Astrocyte (in vitro differentiated cells and primary cell): ENCODE data around the gene STRN4. TPM values are rescaled to one million over a fixed set of nuclear protein-coding genes. Genes with fewer than 3 reads are reported as not detected.
A peak's percentile ranks its signal among the peaks of the same experiment; 100 is the strongest.

Experiments
- DNase-seq: peaks from one replicate; pipeline ENCODE4 v3.0.0-alpha.2; 2010; ENCODE audit warnings: low read depth
- FAIRE-seq: peaks from 2 replicates; lab custom pipeline; 2011; peaks lifted over from hg19 to GRCh38; lab: Jason Lieb, UNC
- H2AFZ ChIP-seq: 2 replicates; pipeline ENCODE4 v1.6.0; 2012; ENCODE audit warnings: low read depth, low read length, inconsistent platforms
- H3K27ac ChIP-seq: 2 replicates; pipeline ENCODE4 v1.5.1; 2011; ENCODE audit warnings: low read depth, low read length, inconsistent platforms
- H3K27me3 ChIP-seq: 2 replicates; pipeline ENCODE4 v1.6.0; 2011; ENCODE audit warnings: low read length, inconsistent platforms; ENCODE audit not compliant: insufficient read depth
- H3K36me3 ChIP-seq: 2 replicates; pipeline ENCODE4 v1.5.1; 2011; ENCODE audit warnings: low read length, inconsistent platforms; ENCODE audit not compliant: insufficient read depth
- H3K4me1 ChIP-seq: 2 replicates; pipeline ENCODE4 v1.5.1; 2011; ENCODE audit warnings: low read length, inconsistent platforms; ENCODE audit not compliant: insufficient read depth
- H3K4me2 ChIP-seq: 2 replicates; pipeline ENCODE4 v1.6.0; 2012; ENCODE audit warnings: low read length, inconsistent platforms
- H3K4me3 ChIP-seq: 2 replicates; pipeline ENCODE4 v1.5.1; 2011; ENCODE audit warnings: low read depth, mild to moderate bottlenecking, low read length, inconsistent platforms; ENCODE audit not compliant: insufficient read depth
- H3K79me2 ChIP-seq: 2 replicates; pipeline ENCODE4 v1.6.0; 2012; ENCODE audit warnings: mild to moderate bottlenecking, low read length, inconsistent platforms; ENCODE audit not compliant: insufficient read depth
- H3K9ac ChIP-seq: 2 replicates; pipeline ENCODE4 v1.6.0; 2012; ENCODE audit warnings: mild to moderate bottlenecking, low read length, inconsistent platforms
- H3K9me3 ChIP-seq: 2 replicates; pipeline ENCODE4 v1.5.1; 2012; ENCODE audit warnings: low read depth, mild to moderate bottlenecking, low read length, inconsistent platforms; ENCODE audit not compliant: insufficient read depth
- H4K20me1 ChIP-seq: 2 replicates; pipeline ENCODE4 v1.6.0; 2012; ENCODE audit warnings: low read length, inconsistent platforms; ENCODE audit not compliant: insufficient read depth
- H3K27ac Mint-ChIP-seq: one replicate; pipeline ENCODE4 v1.8.0; 2021; ENCODE audit warnings: mild to moderate bottlenecking, mixed read lengths; ENCODE audit not compliant: unreplicated experiment
- H3K27me3 Mint-ChIP-seq: one replicate; pipeline ENCODE4 v1.8.0; 2021; ENCODE audit warnings: low read depth, mixed read lengths; ENCODE audit not compliant: unreplicated experiment
- H3K36me3 Mint-ChIP-seq: one replicate; pipeline ENCODE4 v1.8.0; 2021; ENCODE audit warnings: low read depth, mixed read lengths; ENCODE audit not compliant: unreplicated experiment
- H3K4me1 Mint-ChIP-seq: one replicate; pipeline ENCODE4 v1.8.0; 2021; ENCODE audit warnings: low read depth, mixed read lengths; ENCODE audit not compliant: unreplicated experiment
- H3K4me3 Mint-ChIP-seq: one replicate; pipeline ENCODE4 v1.8.0; 2021; ENCODE audit warnings: mild to moderate bottlenecking, moderate library complexity, mixed read lengths; ENCODE audit not compliant: unreplicated experiment
- H3K9me3 Mint-ChIP-seq: one replicate; pipeline ENCODE4 v1.8.0; 2021; ENCODE audit warnings: mild to moderate bottlenecking, mixed read lengths; ENCODE audit not compliant: unreplicated experiment
- EZH2 ChIP-seq: IDR thresholded peaks from 2 replicates; pipeline ENCODE4 v1.6.1; 2012; ENCODE audit warnings: mild to moderate bottlenecking, low read length, inconsistent platforms; ENCODE audit not compliant: insufficient read depth
- total RNA-seq: library from RNA; stranded (reverse); gene quantifications from 2 replicates; pipeline ENCODE4 v1.2.1, GENCODE V29; 2021
- TF ChIP-seq, protein P1 (sequence below): IDR thresholded peaks from 2 replicates; pipeline ENCODE4 v1.5.1; 2011; ENCODE audit warnings: low read depth, mild to moderate bottlenecking, inconsistent platforms, low read length, moderate library complexity; ENCODE audit not compliant: insufficient read depth

The STRN4 gene
- total RNA-seq, 1 donor from 2014 or later, result 80.8 TPM

DNA sequence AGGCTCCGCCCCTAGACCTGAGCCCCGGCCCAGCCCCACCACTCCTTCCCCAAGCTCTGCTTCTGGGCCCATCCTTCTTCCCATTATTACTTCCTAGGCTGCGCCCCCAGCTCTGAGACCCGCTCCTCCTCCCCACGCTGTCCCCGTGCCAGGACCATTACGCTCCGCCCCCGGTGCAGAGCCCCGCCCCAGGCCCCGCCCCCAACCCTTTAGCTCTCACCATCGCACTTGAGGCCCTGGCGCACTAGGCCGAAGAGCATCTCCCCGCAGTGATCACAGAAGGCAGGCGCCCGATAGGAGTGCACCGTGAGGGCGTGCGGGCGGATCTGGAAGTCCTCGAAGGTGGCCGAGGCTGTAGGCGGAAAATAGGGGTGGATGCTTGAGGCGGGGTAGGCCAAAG lies 35.6 kb downstream of the STRN4 start:
- H3K27ac Mint-ChIP-seq, result no peak overlapping the region
- no peak for DNase-seq

DNA sequence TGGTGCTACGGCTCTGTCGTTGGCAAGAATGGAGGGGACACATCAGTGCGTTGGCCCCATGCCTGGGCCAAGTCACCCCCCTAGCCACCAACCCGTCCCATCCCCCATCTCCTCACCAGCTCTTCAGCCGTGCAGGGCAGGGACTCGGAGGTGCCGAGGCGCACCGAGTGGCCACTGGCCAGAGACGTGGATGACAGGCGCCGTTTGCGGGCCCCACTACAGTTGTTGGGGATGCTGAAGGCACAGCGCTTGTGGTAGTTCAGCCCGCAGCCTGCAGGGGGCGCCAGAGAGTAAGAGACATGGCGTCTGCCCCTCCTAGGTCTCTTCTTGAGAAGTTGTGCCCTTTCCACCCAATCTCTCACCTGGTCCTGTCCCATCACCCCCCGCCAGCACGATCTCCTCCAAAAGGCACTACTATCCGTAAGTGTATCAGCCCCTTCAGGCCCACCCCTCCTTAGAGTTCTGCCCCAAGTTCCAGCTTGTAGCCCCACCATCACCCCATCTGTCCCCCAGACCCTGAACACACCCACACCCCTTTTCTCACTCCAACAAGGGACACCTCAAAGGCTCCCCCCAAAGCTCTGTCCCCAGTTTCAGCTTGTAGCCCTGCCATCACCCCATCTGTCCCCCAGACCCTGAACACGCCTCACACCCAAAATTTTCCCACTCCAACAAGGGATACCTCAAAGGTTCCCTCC lies 41.7 kb downstream of the STRN4 start:
- H3K9me3 ChIP-seq, result no peaks in the 10 kb centered on the region
- H3K36me3 ChIP-seq, result peaks cover 16% of the 10 kb centered on the region
- H3K27me3 Mint-ChIP-seq, result no peaks in the 10 kb centered on the region
- H3K27ac ChIP-seq, result no peak overlapping the region
- H3K4me2 ChIP-seq, result no peak overlapping the region
- DNase-seq (no peak), FAIRE-seq (no peak)
- TF ChIP-seq, protein P1, sequence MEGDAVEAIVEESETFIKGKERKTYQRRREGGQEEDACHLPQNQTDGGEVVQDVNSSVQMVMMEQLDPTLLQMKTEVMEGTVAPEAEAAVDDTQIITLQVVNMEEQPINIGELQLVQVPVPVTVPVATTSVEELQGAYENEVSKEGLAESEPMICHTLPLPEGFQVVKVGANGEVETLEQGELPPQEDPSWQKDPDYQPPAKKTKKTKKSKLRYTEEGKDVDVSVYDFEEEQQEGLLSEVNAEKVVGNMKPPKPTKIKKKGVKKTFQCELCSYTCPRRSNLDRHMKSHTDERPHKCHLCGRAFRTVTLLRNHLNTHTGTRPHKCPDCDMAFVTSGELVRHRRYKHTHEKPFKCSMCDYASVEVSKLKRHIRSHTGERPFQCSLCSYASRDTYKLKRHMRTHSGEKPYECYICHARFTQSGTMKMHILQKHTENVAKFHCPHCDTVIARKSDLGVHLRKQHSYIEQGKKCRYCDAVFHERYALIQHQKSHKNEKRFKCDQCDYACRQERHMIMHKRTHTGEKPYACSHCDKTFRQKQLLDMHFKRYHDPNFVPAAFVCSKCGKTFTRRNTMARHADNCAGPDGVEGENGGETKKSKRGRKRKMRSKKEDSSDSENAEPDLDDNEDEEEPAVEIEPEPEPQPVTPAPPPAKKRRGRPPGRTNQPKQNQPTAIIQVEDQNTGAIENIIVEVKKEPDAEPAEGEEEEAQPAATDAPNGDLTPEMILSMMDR, result peak; percentile 68
- no peak for TF ChIP-seq EZH2
- H2AFZ ChIP-seq, result no peak overlapping the region
- no peak overlapping the region for H3K4me3 Mint-ChIP-seq
- peaks cover 20% of the 10 kb centered on the region for H3K36me3 Mint-ChIP-seq
- H3K27me3 ChIP-seq, result no peaks in the 10 kb centered on the region
- peaks cover 9% of the 10 kb centered on the region for H4K20me1 ChIP-seq
- H3K4me1 ChIP-seq, result no peaks in the 10 kb centered on the region
- no peak overlapping the region for H3K27ac Mint-ChIP-seq
- H3K9ac ChIP-seq, result no peak overlapping the region
- no peaks in the 10 kb centered on the region for H3K79me2 ChIP-seq
- H3K4me3 ChIP-seq, result no peak overlapping the region
- no peaks in the 10 kb centered on the region for H3K9me3 Mint-ChIP-seq
- H3K4me1 Mint-ChIP-seq, result no peaks in the 10 kb centered on the region

More for the DNA sequence above, 35.6 kb downstream of the STRN4 start:
- no peak overlapping the region for H3K27ac ChIP-seq
- H2AFZ ChIP-seq, result no peak overlapping the region
- H3K79me2 ChIP-seq, result peaks cover 20% of the 10 kb centered on the region
- no peak overlapping the region for H3K9ac ChIP-seq
- peaks cover 5% of the 10 kb centered on the region for H3K4me1 Mint-ChIP-seq
- no peaks in the 10 kb centered on the region for H3K9me3 Mint-ChIP-seq
- peaks cover 6% of the 10 kb centered on the region for H4K20me1 ChIP-seq
- no peak overlapping the region for H3K4me3 Mint-ChIP-seq
- TF ChIP-seq, protein P1, result no peak
- FAIRE-seq, result no peak
- H3K9me3 ChIP-seq, result no peaks in the 10 kb centered on the region
- H3K4me1 ChIP-seq, result peaks cover 13% of the 10 kb centered on the region
- H3K36me3 Mint-ChIP-seq, result peaks cover 2% of the 10 kb centered on the region
- H3K4me2 ChIP-seq, result no peak overlapping the region
- H3K27me3 ChIP-seq, result no peaks in the 10 kb centered on the region
- peaks cover 5% of the 10 kb centered on the region for H3K36me3 ChIP-seq
- H3K27me3 Mint-ChIP-seq, result no peaks in the 10 kb centered on the region
- no peak overlapping the region for H3K4me3 ChIP-seq

DNA sequence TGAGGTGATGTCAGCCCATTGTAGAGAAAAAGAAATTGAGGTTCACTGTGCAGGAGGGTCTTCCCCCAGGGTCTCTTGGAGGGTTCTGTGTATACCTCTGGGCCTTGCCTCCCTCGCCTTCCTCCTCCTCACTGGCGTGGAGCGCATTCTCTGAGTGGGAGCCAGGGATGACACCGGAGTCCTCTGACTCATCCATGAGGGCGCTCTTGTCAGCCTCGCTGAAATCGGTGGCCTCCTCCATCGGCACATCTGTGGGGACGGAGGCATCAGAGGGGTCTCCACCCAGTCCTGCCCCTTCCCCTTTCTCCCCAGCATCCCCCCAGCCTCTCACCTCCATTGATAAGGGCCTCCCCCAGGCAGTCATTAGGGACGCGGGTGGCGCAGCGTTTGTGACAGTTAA lies 45.5 kb downstream of the STRN4 start:
- Mint-ChIP-seq H3K4me1 (no peaks in the 10 kb centered on the region), H3K27me3 (no peaks in the 10 kb centered on the region), H3K4me3 (no peak overlapping the region), H3K36me3 (peaks cover 32% of the 10 kb centered on the region), H3K9me3 (no peaks in the 10 kb centered on the region), H3K27ac (no peak overlapping the region)
- FAIRE-seq (no peak), DNase-seq (no peak)
- H4K20me1 ChIP-seq, result peaks cover 28% of the 10 kb centered on the region
- no peaks in the 10 kb centered on the region for H3K9me3 ChIP-seq
- H3K27me3 ChIP-seq, result no peaks in the 10 kb centered on the region
- no peak overlapping the region for H3K27ac ChIP-seq
- no peak overlapping the region for H3K4me2 ChIP-seq
- H3K36me3 ChIP-seq, result peaks cover 23% of the 10 kb centered on the region
- H3K4me1 ChIP-seq, result peaks cover 6% of the 10 kb centered on the region
- no peak overlapping the region for H3K4me3 ChIP-seq
- H3K9ac ChIP-seq, result no peak overlapping the region
- no peak overlapping the region for H2AFZ ChIP-seq
- H3K79me2 ChIP-seq, result no peaks in the 10 kb centered on the region
- TF ChIP-seq, protein P1, result no peak
- TF ChIP-seq EZH2, result no peak
